Prostate gland (tissue), 2 donors: ENCODE measurements around the gene RABAC1.

Source experiments
- CTCF ChIP-seq, 4 experiments: fragments of 200-600 bp in 2 of 4; fragments of 450-650 bp in 2 of 4; sonication (generic) in 2 of 4; IDR thresholded peaks; 1 replicate in 3 of 4; 2 replicates in 1 of 4; pipeline ENCODE4 v1.5.1; 2016 to 2019; ENCODE audit warnings: antibody characterized with exemption in 4 of 4, mild to moderate bottlenecking in 2 of 4, moderate library complexity in 2 of 4
- POLR2A ChIP-seq: fragments of 450-650 bp; IDR thresholded peaks from one replicate; pipeline ENCODE4 v1.6.1; 2016; ENCODE audit warnings: antibody characterized with exemption, mild to moderate bottlenecking

DNA sequence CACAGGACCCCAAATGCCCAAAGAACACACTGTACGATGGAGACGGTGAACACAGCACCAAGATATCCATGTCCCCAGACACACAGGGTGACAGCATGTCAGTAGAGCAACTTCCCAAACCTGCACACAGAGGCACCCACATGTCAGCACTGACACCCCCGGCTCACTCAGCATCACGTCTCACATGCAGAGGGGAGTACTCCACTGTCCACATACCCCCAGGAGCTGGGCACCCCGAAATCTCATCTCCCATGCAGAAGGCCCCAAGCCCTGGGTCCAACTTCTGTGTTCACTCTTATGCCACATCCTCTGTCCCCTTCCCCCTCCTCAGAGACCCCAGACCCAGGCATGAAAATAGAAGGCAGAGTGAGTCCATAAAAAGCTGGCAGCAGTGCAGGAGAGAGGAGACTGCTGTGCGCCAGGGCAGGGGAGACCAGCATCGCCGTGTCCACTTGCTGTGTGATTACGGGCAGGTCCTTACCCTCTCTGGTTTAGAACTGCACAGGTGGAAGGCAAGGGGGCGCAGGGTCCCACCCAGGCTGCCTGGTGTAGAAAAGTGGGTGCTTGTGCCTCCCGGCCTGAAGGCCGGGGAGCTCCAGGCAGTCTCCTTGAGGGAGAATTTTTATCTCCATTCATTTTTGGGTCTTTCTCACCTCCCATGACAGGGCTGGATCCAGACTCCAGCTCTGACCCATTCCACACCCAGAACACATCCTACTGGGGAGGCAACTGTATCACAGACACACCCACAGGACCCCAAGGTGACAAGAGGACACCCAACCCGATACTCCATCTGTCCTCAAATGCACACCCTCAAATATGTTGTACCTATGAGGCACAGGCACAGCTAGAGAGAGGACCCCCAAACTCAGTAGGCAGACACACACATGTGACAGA lies 47.9 kb downstream of the RABAC1 start:
- TF ChIP-seq POLR2A = no peak
- TF ChIP-seq CTCF (IDR thresholded peaks at IDR 0.05) = no peak
